ENCODE results near the gene PNLIPRP1.

Gene PNLIPRP1

DNA sequence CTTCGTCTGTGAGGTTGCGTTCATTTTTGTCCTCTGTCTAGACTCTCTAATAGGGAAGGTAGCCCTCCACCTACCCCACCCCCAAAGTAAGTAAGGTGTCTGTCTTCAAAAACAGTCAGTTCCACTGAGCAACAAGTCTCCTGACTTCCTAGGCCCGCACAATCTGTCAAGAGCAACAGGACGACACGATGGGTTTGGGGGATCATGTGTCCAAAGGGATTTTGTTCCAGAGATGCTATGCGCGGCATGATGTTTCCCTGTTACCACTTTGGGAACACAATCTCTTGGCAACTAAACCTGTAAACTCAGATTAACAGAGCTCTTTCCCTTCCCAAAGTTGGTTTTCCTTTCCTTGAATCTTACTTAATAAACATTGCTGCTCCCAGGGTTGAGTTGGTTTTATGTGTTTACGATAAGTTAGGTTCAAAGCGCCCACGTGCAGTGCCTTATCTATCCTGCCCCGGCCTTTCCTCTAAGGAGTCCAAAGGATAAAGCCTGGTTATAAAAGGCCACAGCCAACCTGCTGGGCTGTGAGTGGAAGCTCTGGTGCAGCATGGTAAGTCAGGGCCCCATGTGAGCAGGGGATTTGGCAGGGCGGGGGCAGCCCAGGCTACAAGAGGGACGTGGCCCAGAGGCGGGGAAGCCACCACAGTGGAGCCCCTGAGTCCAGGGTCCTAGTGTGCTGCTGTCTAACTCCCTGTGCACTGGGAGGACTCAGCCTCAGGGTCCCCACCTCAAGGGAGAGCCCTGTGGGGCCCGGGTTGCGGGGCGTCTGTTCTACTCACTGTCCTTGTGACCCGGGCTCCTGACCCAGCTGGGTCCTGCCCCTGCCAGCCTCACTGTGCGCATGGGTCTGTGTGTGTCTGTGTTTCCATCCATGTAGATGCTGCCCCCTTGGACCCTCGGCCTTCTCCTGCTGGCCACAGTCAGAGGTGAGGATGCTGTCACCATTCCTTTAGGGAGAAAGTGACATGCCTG lies 30.0 kb downstream of the PNLIPRP1 start, which contains the start of gene PNLIPRP2:
Gene PNLIPRP2 (plus strand): TSS at position 531 of the 978 bp plus-strand sequence.
- TF ChIP-seq ZNF274 (IDR thresholded peaks at IDR 0.05; ENCODE audit: low read depth, low read length), result no peak
- no peak for TF ChIP-seq YY1 (IDR thresholded peaks at IDR 0.05; ENCODE audit: insufficient read depth, insufficient read length)
- no peak for TF ChIP-seq SUZ12 (IDR thresholded peaks at IDR 0.05; ENCODE audit: extremely low read depth, insufficient read depth, insufficient read length)
- H3K36me3 ChIP-seq (ENCODE audit: insufficient read depth, insufficient read length, low read length), result no peaks in the 10 kb centered on the region
- H3K4me3 ChIP-seq (ENCODE audit: insufficient read length, low read depth), result no peak within 1 kb of the TSS
- H3K4me1 ChIP-seq (ENCODE audit: insufficient read depth, insufficient read length), result no peaks in the 10 kb centered on the region
- no peak within 1 kb of the TSS for H3K9ac ChIP-seq (ENCODE audit: insufficient read length, low read depth)
- H3K27me3 ChIP-seq (ENCODE audit: insufficient read depth, insufficient read length), result no peaks in the 10 kb centered on the region
- DNase-seq (ENCODE audit: low read depth, low spot score), result no peak
- H3K9me3 ChIP-seq (ENCODE audit: insufficient read depth, low read length), result no peaks in the 10 kb centered on the region

DNA sequence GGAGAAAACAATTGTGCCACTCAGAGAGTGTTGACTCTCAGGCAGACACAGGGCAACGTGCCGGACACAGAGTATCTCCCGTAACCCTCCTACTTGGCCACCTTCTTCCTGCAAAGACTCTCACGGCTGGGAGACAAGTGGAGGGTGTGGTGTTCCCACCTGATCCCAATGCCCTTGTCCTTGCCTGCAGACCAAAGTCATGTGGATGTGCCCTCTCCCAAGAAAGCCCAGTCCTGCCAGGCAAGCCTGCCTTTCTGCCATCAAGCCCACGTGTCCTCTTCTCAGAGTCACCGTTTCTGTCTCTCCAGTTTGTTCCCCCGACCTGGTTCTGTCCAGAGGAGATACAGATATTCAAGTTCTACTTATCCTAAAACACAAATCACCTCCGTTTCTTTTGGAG lies 30.7 kb downstream of the PNLIPRP1 start:
- no peak for DNase-seq (ENCODE audit: low read depth, low spot score)

DNA sequence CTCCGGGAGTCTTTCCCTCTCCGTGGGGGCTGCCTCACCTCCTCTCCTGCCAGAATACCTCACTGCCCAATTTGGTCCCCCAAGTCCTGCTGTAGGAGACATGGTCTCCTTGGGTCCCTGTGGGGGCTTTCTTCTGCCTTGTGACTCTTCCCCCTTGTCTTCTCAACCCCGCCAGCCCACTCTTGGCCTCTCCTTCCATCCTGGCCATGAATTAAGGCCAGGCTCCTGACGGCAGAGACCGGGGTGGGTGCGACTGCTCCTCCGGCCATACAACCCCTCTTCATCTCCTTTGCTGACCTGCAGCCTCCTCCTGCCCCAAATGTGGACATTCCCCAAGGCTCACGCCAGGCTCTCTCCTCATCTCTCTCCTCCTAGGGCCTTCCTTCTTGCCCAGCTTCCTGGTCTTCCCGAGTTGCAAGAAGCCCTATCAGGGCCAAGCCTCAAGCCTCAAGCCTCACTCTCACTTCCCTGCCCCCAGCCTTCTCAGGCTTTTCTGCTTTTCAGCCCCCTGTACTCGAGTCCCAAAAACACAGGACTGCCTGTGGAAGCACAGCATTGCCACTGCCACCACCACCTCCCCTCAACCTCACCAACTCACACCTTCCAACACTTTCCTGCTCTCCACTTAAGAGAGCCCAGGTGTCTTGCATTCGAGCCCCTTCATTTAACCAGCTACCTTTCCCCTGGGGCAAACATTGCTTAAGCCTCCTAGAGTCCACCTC lies 31.3 kb downstream of the PNLIPRP1 start:
- H3K4me1 ChIP-seq (ENCODE audit: insufficient read depth, insufficient read length), result no peaks in the 10 kb centered on the region
- peaks cover 5% of the 10 kb centered on the region for H3K27me3 ChIP-seq (ENCODE audit: insufficient read depth, insufficient read length)
- TF ChIP-seq YY1 (IDR thresholded peaks at IDR 0.05; ENCODE audit: insufficient read depth, insufficient read length), result no peak
- TF ChIP-seq ZNF274 (IDR thresholded peaks at IDR 0.05; ENCODE audit: low read depth, low read length), result no peak
- TF ChIP-seq SUZ12 (IDR thresholded peaks at IDR 0.05; ENCODE audit: extremely low read depth, insufficient read depth, insufficient read length), result no peak
- H3K36me3 ChIP-seq (ENCODE audit: insufficient read depth, insufficient read length, low read length), result no peaks in the 10 kb centered on the region
- no peak overlapping the region for H3K4me3 ChIP-seq (ENCODE audit: insufficient read length, low read depth)
- no peaks in the 10 kb centered on the region for H3K9me3 ChIP-seq (ENCODE audit: insufficient read depth, low read length)
- no peak overlapping the region for H3K9ac ChIP-seq (ENCODE audit: insufficient read length, low read depth)
- DNase-seq (ENCODE audit: low read depth, low spot score), result no peak

More for the DNA sequence above, 30.7 kb downstream of the PNLIPRP1 start:
- H3K36me3 ChIP-seq (ENCODE audit: insufficient read depth, insufficient read length, low read length), result no peaks in the 10 kb centered on the region
- H3K4me3 ChIP-seq (ENCODE audit: insufficient read length, low read depth), result no peak overlapping the region
- TF ChIP-seq YY1 (IDR thresholded peaks at IDR 0.05; ENCODE audit: insufficient read depth, insufficient read length) (no peak), ZNF274 (IDR thresholded peaks at IDR 0.05; ENCODE audit: low read depth, low read length) (no peak), SUZ12 (IDR thresholded peaks at IDR 0.05; ENCODE audit: extremely low read depth, insufficient read depth, insufficient read length) (no peak)
- no peaks in the 10 kb centered on the region for H3K9me3 ChIP-seq (ENCODE audit: insufficient read depth, low read length)
- H3K27me3 ChIP-seq (ENCODE audit: insufficient read depth, insufficient read length), result no peaks in the 10 kb centered on the region
- H3K4me1 ChIP-seq (ENCODE audit: insufficient read depth, insufficient read length), result no peaks in the 10 kb centered on the region
- H3K9ac ChIP-seq (ENCODE audit: insufficient read length, low read depth), result no peak overlapping the region

DNA sequence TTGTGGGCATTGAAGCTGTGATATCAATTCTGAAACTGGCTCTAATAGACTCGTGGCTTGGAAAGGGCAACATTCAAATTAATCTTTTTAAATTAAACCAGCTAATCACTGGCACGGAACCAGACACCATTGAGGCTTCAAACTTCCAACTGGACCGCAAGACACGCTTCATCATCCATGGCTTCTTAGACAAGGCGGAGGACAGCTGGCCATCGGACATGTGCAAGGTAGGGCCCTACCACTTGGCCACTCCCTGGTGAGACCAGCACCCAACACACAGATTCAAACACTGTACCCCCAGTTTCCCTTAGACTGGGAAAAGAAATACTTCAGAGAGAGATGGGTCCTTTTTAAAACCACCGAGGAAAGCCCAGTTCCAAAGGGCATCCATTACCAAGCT lies 35.1 kb downstream of the PNLIPRP1 start:
- no peaks in the 10 kb centered on the region for H3K9me3 ChIP-seq (ENCODE audit: insufficient read depth, low read length)
- H3K4me3 ChIP-seq (ENCODE audit: insufficient read length, low read depth), result no peak overlapping the region
- H3K36me3 ChIP-seq (ENCODE audit: insufficient read depth, insufficient read length, low read length), result no peaks in the 10 kb centered on the region
- peaks cover 6% of the 10 kb centered on the region for H3K27me3 ChIP-seq (ENCODE audit: insufficient read depth, insufficient read length)
- no peak for DNase-seq (ENCODE audit: low read depth, low spot score)
- no peak for TF ChIP-seq ZNF274 (IDR thresholded peaks at IDR 0.05; ENCODE audit: low read depth, low read length)
- TF ChIP-seq YY1 (IDR thresholded peaks at IDR 0.05; ENCODE audit: insufficient read depth, insufficient read length), result no peak
- TF ChIP-seq SUZ12 (IDR thresholded peaks at IDR 0.05; ENCODE audit: extremely low read depth, insufficient read depth, insufficient read length), result no peak
- H3K9ac ChIP-seq (ENCODE audit: insufficient read length, low read depth), result no peak overlapping the region
- H3K4me1 ChIP-seq (ENCODE audit: insufficient read depth, insufficient read length), result no peaks in the 10 kb centered on the region

DNA sequence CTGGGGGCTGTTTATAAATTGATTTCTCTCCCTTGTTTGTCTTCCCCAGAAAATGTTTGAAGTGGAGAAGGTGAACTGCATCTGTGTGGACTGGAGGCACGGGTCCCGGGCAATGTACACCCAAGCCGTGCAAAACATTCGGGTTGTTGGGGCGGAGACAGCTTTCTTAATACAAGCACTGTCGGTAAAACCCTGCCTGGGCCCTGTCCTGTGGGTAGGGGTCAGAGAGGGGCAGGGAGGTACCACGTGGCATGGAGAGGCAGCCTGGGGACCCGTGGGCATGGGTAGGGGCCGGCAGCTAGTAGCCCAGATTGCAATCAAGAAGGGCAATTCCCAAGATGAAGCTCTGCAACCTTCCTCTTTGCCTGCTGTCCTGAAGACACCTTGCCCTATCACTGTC lies 36.1 kb downstream of the PNLIPRP1 start:
- Histone ChIP-seq H3K4me1 (ENCODE audit: insufficient read depth, insufficient read length) (no peaks in the 10 kb centered on the region), H3K9me3 (ENCODE audit: insufficient read depth, low read length) (no peaks in the 10 kb centered on the region), H3K9ac (ENCODE audit: insufficient read length, low read depth) (no peak overlapping the region), H3K4me3 (ENCODE audit: insufficient read length, low read depth) (no peak overlapping the region), H3K27me3 (ENCODE audit: insufficient read depth, insufficient read length) (peaks cover 6% of the 10 kb centered on the region), H3K36me3 (ENCODE audit: insufficient read depth, insufficient read length, low read length) (no peaks in the 10 kb centered on the region)
- TF ChIP-seq ZNF274 (IDR thresholded peaks at IDR 0.05; ENCODE audit: low read depth, low read length) (no peak), SUZ12 (IDR thresholded peaks at IDR 0.05; ENCODE audit: extremely low read depth, insufficient read depth, insufficient read length) (no peak), YY1 (IDR thresholded peaks at IDR 0.05; ENCODE audit: insufficient read depth, insufficient read length) (no peak)
- no peak for DNase-seq (ENCODE audit: low read depth, low spot score)

DNA sequence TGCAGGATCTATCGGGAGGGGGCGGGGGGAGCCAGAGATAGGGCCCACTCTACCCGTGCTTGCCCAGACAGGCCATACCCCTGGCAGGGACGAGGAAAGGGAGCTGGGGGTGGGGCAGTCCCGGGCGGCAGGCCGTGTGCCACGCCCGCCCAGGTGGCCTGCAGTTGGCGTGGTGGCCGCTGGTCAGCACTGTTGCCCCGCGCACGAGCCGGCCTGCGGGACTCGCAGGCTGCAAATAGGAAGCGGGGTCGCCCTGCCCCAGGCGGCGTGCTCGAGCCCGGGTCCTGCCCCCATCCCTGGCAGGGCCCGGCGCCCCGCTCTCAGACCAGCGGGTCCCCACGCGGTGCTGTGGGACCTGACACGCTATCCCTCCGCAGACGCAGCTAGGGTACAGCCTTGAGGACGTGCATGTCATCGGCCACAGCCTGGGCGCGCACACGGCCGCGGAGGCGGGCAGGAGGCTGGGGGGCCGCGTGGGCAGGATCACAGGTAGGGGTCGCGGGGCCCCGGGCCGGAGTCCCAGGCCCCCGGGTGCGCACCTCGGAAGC lies 36.7 kb downstream of the PNLIPRP1 start:
- Histone ChIP-seq H3K27me3 (ENCODE audit: insufficient read depth, insufficient read length) (peaks cover 6% of the 10 kb centered on the region), H3K4me3 (ENCODE audit: insufficient read length, low read depth) (peak overlapping the region; percentile 43)

More for the DNA sequence above, 36.7 kb downstream of the PNLIPRP1 start:
- Histone ChIP-seq H3K9ac (ENCODE audit: insufficient read length, low read depth) (peak overlapping the region; percentile 56), H3K9me3 (ENCODE audit: insufficient read depth, low read length) (no peaks in the 10 kb centered on the region), H3K4me1 (ENCODE audit: insufficient read depth, insufficient read length) (no peaks in the 10 kb centered on the region), H3K36me3 (ENCODE audit: insufficient read depth, insufficient read length, low read length) (no peaks in the 10 kb centered on the region)
- TF ChIP-seq ZNF274 (IDR thresholded peaks at IDR 0.05; ENCODE audit: low read depth, low read length), result no peak
- no peak for TF ChIP-seq YY1 (IDR thresholded peaks at IDR 0.05; ENCODE audit: insufficient read depth, insufficient read length)
- no peak for TF ChIP-seq SUZ12 (IDR thresholded peaks at IDR 0.05; ENCODE audit: extremely low read depth, insufficient read depth, insufficient read length)
- DNase-seq (ENCODE audit: low read depth, low spot score), result peak; percentile 46

All from NT2/D1 (cell line).